Heart left ventricle (tissue), 16 donors: ENCODE results near the gene SERPINA5. TPM values are rescaled to one million over a fixed set of nuclear protein-coding genes. Genes with fewer than 3 reads are reported as not detected.

Experiments used
- ATAC-seq, 4 donors: fragments of 200-7000 bp; cut with Tn5 transposase; one replicate each; pipeline ENCODE4 v1.9.1; 2020 to 2022; ENCODE audit warnings: moderate library complexity in 4 of 4, mild to moderate bottlenecking in 3 of 4, moderate number of reproducible peaks in 1 of 4
- DNase-seq, 5 donors: peaks; one replicate each; pipeline ENCODE4 v3.0.0-alpha.2; 2020
- H3K27ac ChIP-seq, 12 donors: fragments of 200-600 bp; sonication (generic) in 4 of 12; one replicate each; pipeline versions ENCODE4 v1.5.0 to v1.8.0; 2016 to 2022; ENCODE audit warnings: mild to moderate bottlenecking in 2 of 12
- H3K27me3 ChIP-seq, 9 donors: fragments of 200-600 bp; sonication (generic) in 2 of 9; one replicate each; pipeline versions ENCODE4 v1.5.1 to v1.8.0; 2016 to 2022; ENCODE audit warnings: mild to moderate bottlenecking in 3 of 9
- H3K36me3 ChIP-seq, 9 donors: fragments of 200-600 bp; sonication (generic) in 2 of 9; one replicate each; pipeline versions ENCODE4 v1.5.0 to v1.8.0; 2018 to 2022; ENCODE audit warnings: mild to moderate bottlenecking in 2 of 9
- H3K4me1 ChIP-seq, 12 donors: fragments of 200-600 bp; sonication (generic) in 4 of 12; one replicate each; pipeline versions ENCODE4 v1.5.0 to v1.8.0; 2016 to 2022; ENCODE audit warnings: mild to moderate bottlenecking in 3 of 12
- H3K4me3 ChIP-seq, 12 donors: fragments of 200-600 bp; sonication (generic) in 4 of 12; one replicate each; pipeline versions ENCODE4 v1.5.0 to v1.8.0; 2017 to 2022; ENCODE audit warnings: mild to moderate bottlenecking in 9 of 12, moderate library complexity in 4 of 12
- H3K9me3 ChIP-seq, 12 donors: fragments of 200-600 bp; sonication (generic) in 4 of 12; one replicate each; pipeline versions ENCODE4 v1.5.0 to v1.8.0; 2016 to 2022; ENCODE audit warnings: mild to moderate bottlenecking in 1 of 12
- CTCF ChIP-seq, 12 donors: fragments of 200-600 bp; sonication (generic) in 4 of 12; IDR thresholded peaks; one replicate each; pipeline versions ENCODE4 v1.5.0 to v1.8.0; 2018 to 2022; ENCODE audit warnings: antibody characterized with exemption in 12 of 12, mild to moderate bottlenecking in 5 of 12
- POLR2A ChIP-seq, 2 donors: fragments of 450-650 bp; IDR thresholded peaks; one replicate each; pipeline ENCODE4 v1.6.1; 2017; ENCODE audit warnings: antibody characterized with exemption in 2 of 2, mild to moderate bottlenecking in 2 of 2, moderate library complexity in 2 of 2
- WGBS, 4 donors: extraction: QIAGEN DNeasy Blood & Tissue Kit in 2 of 4; methylation state at CpG; one replicate each; pipeline versions ENCODE4 v1.1.5 to v1.1.7; 2013 to 2018; 5-methylcytosine and 5-hydroxymethylcytosine counted together
- intact Hi-C, 10 donors: fragments of 100-400 bp; cut with DNase I; formaldehyde crosslinking; loops; one replicate each; pipeline versions ENCODE4 v1.11.1 to v1.14.2; 2022
- polyA plus RNA-seq, 2 donors: library from polyadenylated mRNA; stranded (reverse); fragments of 200-250 nt; gene quantifications; one replicate each; pipeline ENCODE4 v1.2.3, GENCODE V29; 2013
- total RNA-seq, 9 donors: library from RNA; depleted of rRNA in 2 of 9; stranded (reverse); fragments of >200 nt in 2 of 9; fragmentation: NEBNext Ultra II Directional in 3 of 9; extraction: Animal tissue kit (Norgen Biotek cat#: 25700) in 3 of 9; gene quantifications; one replicate each; pipeline versions ENCODE4 v1.1.0 to v1.2.4, GENCODE V29; 2016 to 2023
- donor health status: ischemic (EF 13 %, LVEDD 7.1; RV severe dilation, severe dysfunction).
- donor health status: healthy with polysubstance abuse.
- donor health status: DM: no; HTN: yes; CAD: no.
- donor health status: DM: no; HTN: no; CAD: no.
- donor health status: ischemic (EF 25% LVEDD 6.9; RV normal size, moderate dysfunction).
- donor health status: ischemic (EF 25% LVEDD 5.7; RV mildly dilated, moderate dysfunction).
- donor health status: healthy.
- donor health status: DM: yes; HTN: yes; CAD: no.
- donor health status: ischemic (EF 35%, LVEDD 5.7; RV mildly dilated, moderate dysfunction).
- donor health status: nonischemic (EF 11% LVEDD 7.7; RV severe dilation, severe dysfunction).
- donor health status: DM: yes; HTN: yes; CAD: no.
- donor health status: PGD.
- donor health status: ischemic (EF 29% LVEDD 5.4; RV normal size, mild dysfunction).
- donor health status: nonischemic (EF 23%, LVEDD 6.1; RV moderate dilation, normal function).

The SERPINA5 gene
- total and polyA plus RNA-seq, 11 donors: 0.54 to 4.5 (median 1.1) TPM

GRCh38 chr14:94611179-94611578 lies 30.0 kb downstream of the SERPINA5 start:
- intact Hi-C loops: no loop called here
- no peaks in the 10 kb centered on the region for H3K36me3 ChIP-seq
- H3K9me3 ChIP-seq: peaks cover 0 to 3% (median 0%) of the 10 kb centered on the region in 12 donors
- 75 to 86% (median 82%) methylated on average over 5 of the region's 5 CpGs for WGBS, 4 donors
- TF ChIP-seq POLR2A (IDR thresholded peaks at IDR 0.05) (no peak), CTCF (IDR thresholded peaks at IDR 0.05) (no peak)
- H3K27me3 ChIP-seq: no peaks in the 10 kb centered on the region
- ATAC-seq: no peak
- peaks cover 0 to 10% (median 0%) of the 10 kb centered on the region in 12 donors for H3K4me1 ChIP-seq
- no peak for DNase-seq
- H3K4me3 ChIP-seq: no peak overlapping the region
- no peak overlapping the region for H3K27ac ChIP-seq

GRCh38 chr14:94612174-94612573 lies 30.9 kb downstream of the SERPINA5 start, which contains the start of gene SERPINA3:
TSS of gene SERPINA3 (plus strand) at chr14:94612391. CDS start at chr14:94614442, 2,051 bp downstream.
- no peaks in the 10 kb centered on the region for H3K27me3 ChIP-seq
- TF ChIP-seq CTCF (IDR thresholded peaks at IDR 0.05) (no peak), POLR2A (IDR thresholded peaks at IDR 0.05) (no peak)
- no peaks in the 10 kb centered on the region for H3K36me3 ChIP-seq
- intact Hi-C loops: no loop called here
- H3K27ac ChIP-seq: peak within 1 kb of the TSS in 7 of 12 donors; percentile 40 to 66 (median 50)
- DNase-seq: no peak
- WGBS, 4 donors: 31 to 51% (median 35%) methylated on average over 3 to 4 of the region's 4 CpGs
- peak; percentile 18 to 67 (median 55) for ATAC-seq
- H3K9me3 ChIP-seq: peaks cover 0 to 5% (median 1%) of the 10 kb centered on the region in 12 donors
- H3K4me1 ChIP-seq: peaks cover 0 to 10% (median 0%) of the 10 kb centered on the region in 12 donors
- H3K4me3 ChIP-seq: peak within 1 kb of the TSS in 3 of 12 donors; percentile 20 to 32 (median 20)

- WGBS, 4 donors: 51 to 55% (median 51%) methylated on average over 8 to 9 of the region's 9 CpGs
- Histone ChIP-seq H3K27me3 (no peaks in the 10 kb centered on the region), H3K4me3 (peak overlapping the region in 3 of 12 donors; percentile 20 to 32 (median 20)), H3K9me3 (peaks cover 0 to 12% (median 7%) of the 10 kb centered on the region in 12 donors), H3K4me1 (peaks cover 0 to 10% (median 0%) of the 10 kb centered on the region in 12 donors), H3K36me3 (no peaks in the 10 kb centered on the region), H3K27ac (peak overlapping the region in 7 of 12 donors; percentile 40 to 66 (median 50))
- peak; percentile 33 to 42 (median 38) for ATAC-seq
- intact Hi-C loops: no loop called here
- TF ChIP-seq CTCF (IDR thresholded peaks at IDR 0.05): no peak
- TF ChIP-seq POLR2A (IDR thresholded peaks at IDR 0.05): no peak
- DNase-seq: peak in 1 of 5 donors; percentile 62
Observed at GRCh38 chr14:94612580-94613554, 31.6 kb downstream of the SERPINA5 start.
